Activated CD8-positive, alpha-beta T cell treated with anti-CD3 and anti-CD28 coated beads for 36 hours (primary cell): Measurements from ENCODE around the gene CCDC87. TPM values are rescaled to one million over a fixed set of nuclear protein-coding genes. Genes with fewer than 3 reads are reported as not detected.

Experiments
- ATAC-seq: fragments of 200-7000 bp; cut with Tn5 transposase; one replicate; pipeline ENCODE4 v1.10.0; 2021; ENCODE audit warnings: mild to moderate bottlenecking, moderate library complexity
- CTCF ChIA-PET: fragments of 350-600 bp; sonication (Branson Sonifier 250); formaldehyde crosslinking; loops from one replicate; lab custom pipeline; 2021; ENCODE audit warnings: antibody characterized with exemption; lab: Charles Lee
- POLR2A ChIA-PET: fragments of 350-600 bp; sonication (Branson Sonifier 250); formaldehyde crosslinking; loops from one replicate; lab custom pipeline; 2021; ENCODE audit warnings: antibody characterized with exemption; lab: Charles Lee
- DNase-seq: peaks from one replicate; pipeline ENCODE4 v3.0.0-alpha.2; 2020
- H3K27ac Mint-ChIP-seq: one replicate; pipeline ENCODE4 v1.8.0; 2021; ENCODE audit warnings: mild to moderate bottlenecking, mixed read lengths
- H3K27me3 Mint-ChIP-seq: one replicate; pipeline ENCODE4 v1.8.0; 2021; ENCODE audit warnings: mixed read lengths
- H3K36me3 Mint-ChIP-seq: one replicate; pipeline ENCODE4 v1.8.0; 2021; ENCODE audit warnings: low read depth, mixed read lengths
- H3K4me1 Mint-ChIP-seq: one replicate; pipeline ENCODE4 v1.8.0; 2021; ENCODE audit warnings: low read depth, mixed read lengths
- H3K4me3 Mint-ChIP-seq: one replicate; pipeline ENCODE4 v1.8.0; 2021; ENCODE audit warnings: mild to moderate bottlenecking, moderate library complexity, mixed read lengths
- H3K9me3 Mint-ChIP-seq: one replicate; pipeline ENCODE4 v1.8.0; 2021; ENCODE audit warnings: mixed read lengths
- CTCF ChIP-seq: fragments of 200-600 bp; IDR thresholded peaks from one replicate; pipeline ENCODE4 v1.8.0; 2022; ENCODE audit warnings: antibody characterized with exemption, mild to moderate bottlenecking
- intact Hi-C: fragments of 100-400 bp; cut with micrococcal nuclease; formaldehyde crosslinking; loops from one replicate; pipeline ENCODE4 v1.10.0; 2022
- total RNA-seq, 2 experiments: library from RNA; stranded (reverse); gene quantifications; one replicate each; pipeline ENCODE4 v1.2.3, GENCODE V29; 2021

The CCDC87 gene
- total RNA-seq, 2 experiments from 2014 or later = 0.14 to 0.27 TPM

DNA sequence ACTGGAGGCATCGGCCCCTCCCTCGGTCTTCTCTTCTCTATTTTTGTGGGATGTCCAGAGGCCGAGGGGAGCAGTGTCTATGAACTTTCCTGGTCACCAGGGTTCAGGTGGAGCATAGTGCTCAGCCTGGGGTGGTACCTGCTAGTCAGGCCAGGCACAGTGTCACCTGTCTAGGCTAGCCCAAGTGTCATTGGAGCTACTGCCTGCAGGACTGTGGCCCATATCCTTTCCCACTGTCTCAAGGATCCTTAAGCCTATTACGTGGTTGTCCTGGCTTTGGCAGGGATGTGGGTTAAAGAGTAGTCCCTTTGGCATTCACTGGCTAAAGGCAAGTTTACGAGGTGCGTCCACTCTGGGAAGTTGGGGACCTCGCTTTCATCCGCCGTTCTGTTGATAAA lies 32.9 kb upstream of the CCDC87 start:
- Mint-ChIP-seq H3K36me3 (peaks cover 90% of the 10 kb centered on the region), H3K9me3 (no peaks in the 10 kb centered on the region), H3K4me1 (peaks cover 53% of the 10 kb centered on the region), H3K27ac (no peak overlapping the region), H3K27me3 (no peaks in the 10 kb centered on the region), H3K4me3 (no peak overlapping the region)
- ChIA-PET POLR2A (interaction anchor here (0.6 to 27.4 kb wide), 4 partner anchors 2 to 152 kb away, joined by 3 to 558 read pairs (median 280); partner anchors contain the start of genes RBM14 and RBM4), CTCF (no interaction called here)
- DNase-seq (no peak), ATAC-seq (no peak)
- intact Hi-C loops = no loop called here
- TF ChIP-seq CTCF = no peak

- Mint-ChIP-seq H3K27me3 (no peaks in the 10 kb centered on the region), H3K9me3 (no peaks in the 10 kb centered on the region), H3K4me3 (no peak overlapping the region), H3K27ac (no peak overlapping the region), H3K4me1 (peaks cover 58% of the 10 kb centered on the region), H3K36me3 (peaks cover 92% of the 10 kb centered on the region)
- no peak for TF ChIP-seq CTCF
- DNase-seq (no peak), ATAC-seq (no peak)
- POLR2A ChIA-PET = interaction anchor here (0.7 to 27.4 kb wide), 6 partner anchors 1 to 141 kb away, joined by 3 to 558 read pairs (median 6); partner anchors contain the start of genes RBM14 and RBM4
- intact Hi-C loops = no loop called here
- CTCF ChIA-PET = no interaction called here
These were observed 32.3 kb upstream of the CCDC87 start for GRCh38 chr11:66625041-66625751.

- no peak for TF ChIP-seq CTCF
- H3K27ac Mint-ChIP-seq = no peak overlapping the region
- POLR2A ChIA-PET = interaction anchor here (0.8 to 27.4 kb wide), 8 partner anchors 1 to 56 kb away, joined by 3 to 558 read pairs (median 5); partner anchors contain the start of genes CTSF, RBM14 and RBM4
These were observed 31.6 kb upstream of the CCDC87 start for GRCh38 chr11:66624450-66624849.

DNA sequence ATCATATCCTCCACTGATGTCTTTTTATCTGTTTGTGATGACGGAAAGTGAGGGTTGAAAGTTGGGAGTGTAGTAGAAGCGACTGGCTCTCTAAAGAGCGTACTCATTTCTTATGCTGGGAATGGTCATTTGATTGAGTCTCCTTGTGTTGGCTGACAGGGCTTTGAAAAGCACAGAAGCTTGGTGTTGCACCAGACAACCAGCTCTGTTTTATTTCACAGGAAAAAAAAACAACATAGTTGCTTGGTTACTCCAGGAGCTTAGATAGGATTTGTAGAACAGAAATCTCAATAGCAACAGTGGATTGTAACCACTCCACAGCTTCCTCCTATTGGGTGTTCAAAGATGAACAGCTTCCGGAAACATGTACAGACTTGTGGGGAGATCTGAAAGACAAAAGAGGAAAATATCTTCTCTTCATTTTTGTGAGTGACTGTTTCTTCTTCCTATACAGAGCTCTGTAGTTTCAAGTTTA lies 26.3 kb upstream of the CCDC87 start:
- ATAC-seq (peak; percentile 11), DNase-seq (peak; percentile 24)
- H3K4me1 Mint-ChIP-seq = peaks cover 58% of the 10 kb centered on the region
- H3K27ac Mint-ChIP-seq = peak overlapping the region; percentile 98
- no peak for TF ChIP-seq CTCF
- H3K4me3 Mint-ChIP-seq = peak overlapping the region; percentile 93
- H3K9me3 Mint-ChIP-seq = peaks cover 1% of the 10 kb centered on the region
- intact Hi-C loops = loop anchor here (2.0 to 5.0 kb wide), 2 partner anchors 20 to 42 kb away; partner anchors contain the start of gene RBM4
- H3K27me3 Mint-ChIP-seq = no peaks in the 10 kb centered on the region
- CTCF ChIA-PET = interaction anchor here (1.7 to 2.1 kb wide), 2 partner anchors 19 to 59 kb away, joined by 7 to 8 read pairs; partner anchors contain the start of genes RBM4 and RBM4B
- POLR2A ChIA-PET = interaction anchor here (1.0 to 16.1 kb wide), 6 partner anchors 19 to 74 kb away, joined by 3 to 558 read pairs (median 4); partner anchors contain the start of genes RBM4 and RBM4B
- H3K36me3 Mint-ChIP-seq = peaks cover 80% of the 10 kb centered on the region

More at GRCh38 chr11:66624450-66624849, 31.6 kb upstream of the CCDC87 start:
- Mint-ChIP-seq H3K9me3 (peaks cover 1% of the 10 kb centered on the region), H3K4me3 (no peak overlapping the region), H3K27me3 (no peaks in the 10 kb centered on the region), H3K4me1 (peaks cover 62% of the 10 kb centered on the region), H3K36me3 (peaks cover 91% of the 10 kb centered on the region)
- intact Hi-C loops = no loop called here
- CTCF ChIA-PET = interaction anchor here (1.0 to 1.4 kb wide), 2 partner anchors 25 to 45 kb away, joined by 3 read pairs; no protein-coding TSS in a partner anchor
- no peak for ATAC-seq
- no peak for DNase-seq
